NCI-H1930 (cell line): ENCODE measurements around the gene PRPF18.

Source experiments
- DNase-seq, 2 experiments: peaks; one replicate each; lab custom pipeline; 2025; lab: John Stamatoyannopoulos, UW

Gene PRPF18

GRCh38 chr10:13669182-13669855 is 82.6 kb downstream of the PRPF18 start:
- no peak for DNase-seq

GRCh38 chr10:13669901-13670300 is 83.1 kb downstream of the PRPF18 start:
- DNase-seq: no peak

GRCh38 chr10:13670311-13670710 is 83.5 kb downstream of the PRPF18 start:
- no peak for DNase-seq

- no peak for DNase-seq
Observed at GRCh38 chr10:13671904-13672303, 85.1 kb downstream of the PRPF18 start.

- no peak for DNase-seq
Observed at GRCh38 chr10:13672548-13672947, 85.8 kb downstream of the PRPF18 start.

- DNase-seq: no peak
Observed at GRCh38 chr10:13673156-13673555, 86.4 kb downstream of the PRPF18 start.

GRCh38 chr10:13674645-13675588 is 88.2 kb downstream of the PRPF18 start:
- no peak for DNase-seq

- DNase-seq: no peak
Observed at GRCh38 chr10:13678101-13678843, 91.5 kb downstream of the PRPF18 start.
